NCI-H2196 treated with DMSO at 0.1 percent for 48 hours (cell line): ENCODE results near the gene LRRC75B.
"Not testable (repeated sequence)": the region's sequence is repeated elsewhere in the genome, so short reads cannot be mapped to it uniquely, and the experiment has no call there.

Experiments
- DNase-seq: peaks from one replicate; lab custom pipeline; 2025; ENCODE audit not compliant: unreplicated experiment; lab: John Stamatoyannopoulos, UW

LRRC75B gene

DNA sequence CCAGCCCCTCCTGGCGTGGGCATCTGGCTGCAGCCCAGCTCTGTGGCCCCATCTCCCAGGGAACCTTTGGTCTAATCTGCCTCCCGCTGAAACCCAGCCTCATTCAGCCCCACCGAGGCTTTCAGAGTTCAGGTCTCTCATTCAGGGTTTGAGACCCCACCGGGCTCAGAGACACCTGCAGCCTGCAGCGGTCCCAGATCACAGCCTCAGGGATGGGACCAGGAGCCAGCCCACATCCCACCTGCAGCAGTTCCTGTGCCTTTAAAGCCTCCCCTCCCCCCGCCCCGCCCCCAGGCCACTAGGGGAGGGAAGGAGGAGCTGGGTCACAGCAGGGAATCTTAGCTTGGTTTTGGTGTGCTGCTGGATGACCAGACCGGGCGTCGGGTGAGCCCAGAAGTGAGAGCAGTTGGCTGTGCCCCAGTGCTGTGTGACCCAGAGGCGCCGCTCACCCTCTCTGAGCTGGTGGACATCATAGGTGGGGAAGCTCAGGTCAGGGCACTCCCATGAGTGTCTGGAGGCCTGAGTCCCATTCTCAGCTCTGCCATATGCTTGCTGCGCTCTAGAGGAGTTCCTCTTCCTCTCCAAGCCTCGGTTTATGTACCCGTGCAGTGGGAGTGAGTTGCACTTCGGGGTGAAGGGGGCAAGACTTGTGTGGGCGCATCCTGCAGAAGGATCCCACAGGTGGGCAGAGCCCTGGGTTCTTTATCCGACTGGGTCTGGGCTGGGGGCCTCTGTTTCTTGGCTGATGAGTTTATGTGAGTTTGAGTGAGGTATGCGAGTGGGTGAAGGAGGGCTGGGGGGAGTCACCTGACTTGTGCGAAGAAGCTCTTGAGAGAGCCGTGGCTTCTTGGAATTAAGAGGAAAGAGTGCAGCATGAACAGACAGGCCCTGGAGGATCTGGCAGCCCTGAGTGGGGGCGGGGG lies 10.2 kb upstream of the LRRC75B start, which contains the start of gene GGT1:
Gene GGT1 (plus strand): TSS at position 347 of the 923 bp plus-strand sequence. CDS start 7,889 bp downstream, outside the sequence.
- DNase-seq = not testable (repeated sequence)

DNA sequence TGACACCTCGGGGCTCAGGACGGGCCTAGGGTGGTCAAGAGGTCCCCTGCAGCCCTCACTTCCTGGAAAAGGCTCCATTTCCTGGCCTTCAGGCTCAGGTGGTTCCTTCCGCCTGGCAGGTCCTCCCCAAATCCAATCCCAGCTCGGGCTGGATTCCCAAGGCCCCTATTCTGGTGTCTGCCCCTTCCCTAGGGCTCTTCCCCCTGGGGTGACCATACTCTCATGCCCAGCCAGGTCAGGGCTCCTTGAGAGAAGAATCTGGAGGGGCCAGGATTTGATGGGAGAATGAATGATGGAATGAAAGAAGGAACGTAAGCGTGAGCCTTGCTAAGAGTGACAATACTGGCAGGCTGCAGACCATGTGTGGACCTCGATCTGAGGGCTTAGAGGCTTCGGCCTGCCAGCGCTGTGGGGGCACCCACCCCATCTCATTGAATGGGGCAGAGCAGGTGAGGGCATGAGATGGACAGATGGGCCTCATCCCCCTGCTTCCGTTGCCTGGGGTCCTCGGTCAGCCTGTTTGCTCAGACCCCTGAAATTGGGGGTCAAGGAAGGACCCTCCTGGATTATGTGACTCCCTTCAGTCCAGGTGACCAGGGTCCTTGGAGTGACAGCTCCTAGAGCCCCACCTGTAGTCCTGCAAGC lies 9.4 kb upstream of the LRRC75B start:
- DNase-seq = not testable (repeated sequence)

- no peak for DNase-seq
Observed at GRCh38 chr22:24601217-24602104, 8.6 kb upstream of the LRRC75B start.

DNA sequence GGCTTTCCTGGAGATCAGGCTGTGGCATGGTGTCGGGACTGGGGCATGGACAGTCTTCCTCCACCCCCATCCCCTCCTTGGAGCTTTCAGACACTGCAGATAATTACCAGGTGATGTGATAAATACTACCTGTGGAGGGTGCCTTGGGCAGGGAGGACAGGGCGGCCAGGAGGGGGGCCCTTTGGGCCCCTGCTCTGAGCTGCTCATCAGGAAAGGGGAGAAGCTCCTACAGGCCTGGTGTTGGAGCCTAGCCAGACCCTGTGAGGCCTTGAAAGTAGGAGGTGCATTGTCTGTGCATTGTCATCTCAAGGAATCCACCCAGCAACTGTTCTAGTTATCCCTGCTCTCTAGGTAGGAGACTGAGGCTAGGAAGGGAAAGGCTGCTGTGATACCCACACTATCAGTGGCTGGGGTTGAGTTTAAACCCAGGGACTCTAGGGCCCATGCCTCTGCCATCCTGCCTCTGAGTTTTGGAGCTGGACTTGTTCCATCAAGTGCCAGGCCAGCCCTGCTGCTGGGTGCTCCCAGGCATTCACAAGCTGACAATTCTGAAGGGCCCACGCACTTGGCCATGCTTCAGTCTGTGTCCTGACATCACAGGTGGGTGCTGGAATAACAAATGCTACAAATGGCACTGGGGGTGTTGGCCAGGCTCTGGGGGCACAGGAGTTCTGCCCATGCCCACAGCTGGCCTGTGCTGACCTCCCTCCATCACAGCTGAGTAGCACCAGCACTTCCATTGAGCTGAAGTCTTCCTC lies 7.3 kb upstream of the LRRC75B start:
- DNase-seq = not testable (repeated sequence)

GRCh38 chr22:24599514-24599913 lies 6.6 kb upstream of the LRRC75B start:
- DNase-seq = no peak

- not testable (repeated sequence) for DNase-seq
Observed at GRCh38 chr22:24597076-24597475, 4.2 kb upstream of the LRRC75B start.

DNA sequence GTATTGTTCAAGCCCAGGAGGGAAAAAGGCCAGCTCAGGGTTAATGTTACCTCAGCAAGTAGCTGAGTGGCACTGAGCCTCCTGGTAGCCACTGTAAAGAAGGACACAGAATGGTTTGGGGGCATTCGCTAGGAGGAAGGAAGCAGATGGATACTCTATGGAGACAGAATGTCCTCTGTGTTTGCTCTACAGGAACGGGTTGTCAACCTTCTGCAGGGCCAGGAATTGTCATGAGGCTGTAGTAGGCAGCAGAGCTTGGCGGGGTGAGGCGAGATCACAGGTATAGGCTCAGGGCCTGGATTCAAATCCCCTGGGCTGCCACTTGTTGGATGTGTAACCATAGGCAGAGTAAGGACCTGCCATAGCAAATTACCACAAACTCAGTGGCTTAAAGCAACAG lies 3.0 kb upstream of the LRRC75B start:
- no peak for DNase-seq

DNA sequence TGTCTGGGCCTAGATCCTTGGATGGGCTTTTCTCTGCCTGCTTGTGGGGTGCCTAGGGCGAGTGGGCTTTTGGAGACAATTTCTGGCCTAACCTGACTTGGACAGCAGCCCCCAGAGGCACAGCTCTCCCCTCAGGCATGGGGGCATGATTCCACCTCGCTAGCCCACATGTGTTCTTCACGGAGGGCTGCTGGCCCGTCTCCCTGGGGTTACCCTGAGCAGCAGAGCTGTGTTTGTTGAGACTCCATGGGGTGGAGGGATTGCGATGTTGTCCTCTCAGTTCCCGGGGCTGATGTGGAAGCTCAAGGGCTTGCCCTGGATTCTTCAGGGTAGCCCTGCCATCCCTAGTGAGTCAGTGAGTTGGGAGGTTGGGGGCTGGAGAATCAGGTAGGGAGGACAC lies 2.4 kb upstream of the LRRC75B start:
- DNase-seq = no peak

DNA sequence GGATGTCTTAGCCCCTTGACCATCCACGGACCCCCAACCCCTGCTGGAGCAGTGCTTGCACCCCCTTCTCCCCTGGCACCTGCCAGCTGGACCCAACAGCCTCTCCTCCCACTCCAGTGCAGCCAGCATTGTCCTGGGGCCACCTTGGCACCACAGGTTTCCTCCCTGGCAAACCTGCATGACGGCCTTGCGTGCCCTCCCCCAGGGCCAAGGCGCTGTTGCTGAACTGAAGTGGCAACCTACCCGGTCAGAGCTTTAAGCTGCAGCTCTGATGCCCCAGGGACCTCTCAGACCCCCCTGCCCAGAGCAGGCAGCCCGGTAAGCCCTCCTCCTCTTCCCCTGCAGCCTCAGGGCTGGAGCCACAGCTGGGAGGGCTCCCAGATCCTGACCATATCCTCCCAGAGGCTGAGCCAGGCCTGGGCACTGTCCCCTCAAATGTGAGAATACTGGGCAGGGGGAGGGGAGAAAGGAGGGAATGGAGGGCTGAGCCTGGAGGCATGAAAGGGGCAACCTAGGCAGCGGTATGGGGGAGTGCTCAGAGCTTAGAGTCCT lies 1.8 kb upstream of the LRRC75B start:
- no peak for DNase-seq

- DNase-seq = no peak
Observed at GRCh38 chr22:24593836-24594568, 1.1 kb upstream of the LRRC75B start.

DNA sequence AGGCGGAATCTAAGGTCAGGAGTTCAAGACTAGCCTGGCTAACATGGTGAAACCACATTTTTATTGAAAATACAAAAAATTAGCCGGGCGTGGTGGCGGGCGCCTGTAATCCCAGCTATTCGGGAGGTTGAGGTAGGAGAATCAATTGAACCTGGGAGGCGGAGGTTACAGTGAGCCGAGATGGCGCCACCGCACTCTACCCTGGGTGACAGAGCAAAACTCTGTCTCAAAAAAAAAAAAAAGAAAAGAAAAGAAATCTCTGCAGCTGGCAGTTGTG lies 624 bp upstream of the LRRC75B start:
- DNase-seq = not testable (repeated sequence)

- DNase-seq = no peak
Observed at GRCh38 chr22:24592058-24592850, 619 bp downstream of the LRRC75B start.

- DNase-seq = no peak
Observed at GRCh38 chr22:24591286-24591830, 1.5 kb downstream of the LRRC75B start.

DNA sequence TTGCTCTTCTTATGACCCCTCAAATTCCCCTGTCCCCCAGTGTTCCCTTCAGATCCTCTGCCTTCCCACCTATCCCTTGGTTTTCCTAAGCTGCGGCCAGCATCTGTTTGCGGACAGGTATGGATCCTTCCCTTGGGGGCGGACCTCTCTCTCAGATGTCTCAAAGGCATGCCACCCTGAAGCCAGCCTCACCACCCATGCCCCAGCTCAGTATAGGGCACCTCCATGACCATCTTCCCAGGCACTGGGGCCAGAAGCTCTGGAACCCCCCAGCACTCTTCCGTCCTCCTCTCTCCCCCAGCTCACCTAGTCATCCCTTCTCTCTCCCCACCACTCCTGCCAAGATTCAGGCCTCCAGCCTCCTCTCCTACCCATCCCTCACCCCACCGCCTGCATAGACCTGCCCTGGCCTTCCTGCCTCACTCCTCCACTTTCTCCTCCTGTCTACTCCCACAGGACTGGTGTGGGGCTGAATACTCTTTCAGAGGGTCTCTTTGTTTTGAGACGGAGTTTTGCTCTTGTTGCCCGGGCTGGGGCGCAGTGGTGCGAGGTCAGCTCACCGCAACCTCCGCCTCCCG lies 2.2 kb downstream of the LRRC75B start:
- no peak for DNase-seq

- no peak for DNase-seq
Observed at GRCh38 chr22:24589518-24590030, 3.3 kb downstream of the LRRC75B start.

- DNase-seq = no peak
Observed at GRCh38 chr22:24588757-24589481, 4.0 kb downstream of the LRRC75B start.

- DNase-seq = no peak
Observed at GRCh38 chr22:24588381-24588756, 4.5 kb downstream of the LRRC75B start.
